Measurements from ENCODE around the gene TLR2. TPM values are rescaled to one million over a fixed set of nuclear protein-coding genes. Genes with fewer than 3 reads are reported as not detected.
A peak's percentile ranks its signal among the peaks of the same experiment; 100 is the strongest.

Gene TLR2
- polyA plus RNA-seq, 3 donors, result 133 to 187 (median 162) TPM

- Histone ChIP-seq H3K27me3 (ENCODE audit: control insufficient read depth in 2 of 2, insufficient read depth in 2 of 2, low read length in 2 of 2) (no peaks in the 10 kb centered on the region), H3K4me3 (replicated peaks in 1 of 3; ENCODE audit: low read depth in 2 of 3, low read length in 3 of 3) (no peak overlapping the region), H3K79me2 (ENCODE audit: insufficient read depth, low read length) (no peaks in the 10 kb centered on the region), H3K9ac (ENCODE audit: insufficient read depth, low read length, poor library complexity, severe bottlenecking) (no peak overlapping the region), H3K4me2 (replicated peaks; ENCODE audit: extremely low read depth, low read length, poor library complexity, severe bottlenecking) (no peak overlapping the region), H3K4me1 (ENCODE audit: control insufficient read depth in 1 of 2, insufficient read depth in 2 of 2, low read length in 2 of 2) (peaks cover 30 to 38% of the 10 kb centered on the region in 2 donors), H4K20me1 (ENCODE audit: insufficient read depth, low read length) (no peaks in the 10 kb centered on the region), H2AFZ (ENCODE audit: insufficient read depth, low read depth, low read length, poor library complexity, severe bottlenecking) (no peak overlapping the region), H3K9me3 (replicated peaks in 1 of 2; ENCODE audit: control insufficient read depth in 1 of 2, insufficient read depth in 1 of 2, low read length in 2 of 2) (peaks cover 7 to 8% of the 10 kb centered on the region in 2 donors), H3K36me3 (replicated peaks in 1 of 2; ENCODE audit: control insufficient read depth in 1 of 2, insufficient read depth in 2 of 2, low read length in 2 of 2) (peaks cover 0 to 6% of the 10 kb centered on the region in 2 donors), H3K27ac (ENCODE audit: low read depth in 1 of 2, low read length in 2 of 2) (peak overlapping the region in 1 of 2 donors; percentile 43)
- no peak overlapping the region for H3K4me3 Mint-ChIP-seq
- H3K9me3 Mint-ChIP-seq, result peaks cover 14 to 32% (median 19%) of the 10 kb centered on the region in 7 donors
- peak in 2 of 3 donors; percentile 34 to 74 for DNase-seq
- peaks cover 3 to 5% of the 10 kb centered on the region in 2 donors for H3K36me3 Mint-ChIP-seq
- H3K4me1 Mint-ChIP-seq, result peaks cover 35% of the 10 kb centered on the region
- no peak for TF ChIP-seq CTCF (IDR thresholded peaks at IDR 0.05)
- H3K27me3 Mint-ChIP-seq (ENCODE audit: low read depth in 3 of 3), result no peaks in the 10 kb centered on the region
- 100% methylated on average over 1 of the region's 5 CpGs for whole genome bisulfite sequencing (ENCODE audit: insufficient coverage)
- intact Hi-C loops (cut with micrococcal nuclease), result loop anchor here in 1 of 2 donors (2.0 kb wide), 1 partner anchor 14 kb away; no protein-coding TSS in a partner anchor
- peak overlapping the region in 5 of 7 donors; percentile 33 to 86 (median 60) for H3K27ac Mint-ChIP-seq
These were observed 7.6 kb upstream of the TLR2 start for GRCh38 chr4:153676486-153676885.

- H3K27ac Mint-ChIP-seq, result peak overlapping the region in 3 of 7 donors; percentile 41 to 78 (median 54)
- no peaks in the 10 kb centered on the region for H3K27me3 Mint-ChIP-seq (ENCODE audit: low read depth in 3 of 3)
- peaks cover 35% of the 10 kb centered on the region for H3K4me1 Mint-ChIP-seq
- Histone ChIP-seq H3K79me2 (ENCODE audit: insufficient read depth, low read length) (no peaks in the 10 kb centered on the region), H3K27ac (ENCODE audit: low read depth in 1 of 2, low read length in 2 of 2) (peak overlapping the region; percentile 42 to 43), H3K4me2 (replicated peaks; ENCODE audit: extremely low read depth, low read length, poor library complexity, severe bottlenecking) (no peak overlapping the region), H3K9me3 (replicated peaks in 1 of 2; ENCODE audit: control insufficient read depth in 1 of 2, insufficient read depth in 1 of 2, low read length in 2 of 2) (peaks cover 7 to 8% of the 10 kb centered on the region in 2 donors), H3K4me3 (replicated peaks in 1 of 3; ENCODE audit: low read depth in 2 of 3, low read length in 3 of 3) (no peak overlapping the region), H4K20me1 (ENCODE audit: insufficient read depth, low read length) (no peaks in the 10 kb centered on the region), H2AFZ (ENCODE audit: insufficient read depth, low read depth, low read length, poor library complexity, severe bottlenecking) (no peak overlapping the region), H3K36me3 (replicated peaks in 1 of 2; ENCODE audit: control insufficient read depth in 1 of 2, insufficient read depth in 2 of 2, low read length in 2 of 2) (peaks cover 0 to 6% of the 10 kb centered on the region in 2 donors), H3K27me3 (ENCODE audit: control insufficient read depth in 2 of 2, insufficient read depth in 2 of 2, low read length in 2 of 2) (no peaks in the 10 kb centered on the region), H3K4me1 (ENCODE audit: control insufficient read depth in 1 of 2, insufficient read depth in 2 of 2, low read length in 2 of 2) (peaks cover 30 to 38% of the 10 kb centered on the region in 2 donors), H3K9ac (ENCODE audit: insufficient read depth, low read length, poor library complexity, severe bottlenecking) (no peak overlapping the region)
- no peak for TF ChIP-seq CTCF (IDR thresholded peaks at IDR 0.05)
- intact Hi-C loops (cut with micrococcal nuclease), result loop anchor here in 1 of 2 donors (2.0 kb wide), 1 partner anchor 14 kb away; no protein-coding TSS in a partner anchor
- H3K36me3 Mint-ChIP-seq, result peaks cover 3 to 5% of the 10 kb centered on the region in 2 donors
- peaks cover 15 to 29% (median 18%) of the 10 kb centered on the region in 7 donors for H3K9me3 Mint-ChIP-seq
- no CpG with 5 or more reads among the region's 1 CpG for WGBS (ENCODE audit: insufficient coverage)
- no peak overlapping the region for H3K4me3 Mint-ChIP-seq
- DNase-seq, result peak; percentile 63 to 91 (median 70)
These were observed 7.1 kb upstream of the TLR2 start for GRCh38 chr4:153676984-153677383.
